Kidney (tissue), 14 donors: ENCODE measurements around the gene APCS. TPM values are rescaled to one million over a fixed set of nuclear protein-coding genes. Genes with fewer than 3 reads are reported as not detected.

Experiments
- DNase-seq, 5 donors: peaks; one replicate each; pipeline ENCODE4 v3.0.0-alpha.2; 2013 to 2020
- FAIRE-seq: peaks from 2 replicates; lab custom pipeline; 2012; peaks lifted over from hg19 to GRCh38; lab: Jason Lieb, UNC
- H3K27ac ChIP-seq, 2 donors: one replicate each; pipeline ENCODE4 v1.7.0; 2013; ENCODE audit warnings: low read depth in 2 of 2, low read length in 2 of 2, inconsistent platforms in 1 of 2
- H3K27me3 ChIP-seq: one replicate; pipeline ENCODE4 v1.7.1; 2013; ENCODE audit warnings: low read length, inconsistent platforms; ENCODE audit not compliant: control insufficient read depth, insufficient read depth
- H3K36me3 ChIP-seq, 3 donors: one replicate each; pipeline versions ENCODE4 v1.7.0 to v1.7.1; 2013; ENCODE audit warnings: low read length in 3 of 3, control low read depth in 1 of 3, inconsistent platforms in 1 of 3; ENCODE audit not compliant: insufficient read depth in 3 of 3, control insufficient read depth in 2 of 3
- H3K4me1 ChIP-seq, 3 donors: one replicate each; pipeline versions ENCODE4 v1.7.0 to v1.7.1; 2013; ENCODE audit warnings: low read length in 3 of 3, inconsistent platforms in 1 of 3, low read depth in 1 of 3; ENCODE audit not compliant: control insufficient read depth in 2 of 3, insufficient read depth in 2 of 3
- H3K4me3 ChIP-seq, 3 donors: one replicate each; pipeline versions ENCODE4 v1.7.0 to v1.8.1; 2013; ENCODE audit warnings: low read length in 3 of 3, control low read depth in 1 of 3, inconsistent platforms in 1 of 3
- H3K9ac ChIP-seq, 3 donors: one replicate each; pipeline versions ENCODE4 v1.7.0 to v1.7.1; 2013; ENCODE audit warnings: low read length in 3 of 3, control low read depth in 1 of 3, inconsistent platforms in 1 of 3
- H3K9me3 ChIP-seq, 3 donors: one replicate each; pipeline versions ENCODE4 v1.7.0 to v1.7.1; 2013; ENCODE audit warnings: low read length in 3 of 3, control low read depth in 1 of 3, inconsistent platforms in 1 of 3; ENCODE audit not compliant: control insufficient read depth in 2 of 3, insufficient read depth in 1 of 3
- CTCF ChIP-seq: IDR thresholded peaks from 3 replicates; pipeline ENCODE4 v1.5.1; 2012; ENCODE audit warnings: mild to moderate bottlenecking, moderate library complexity, borderline replicate concordance; ENCODE audit not compliant: insufficient read depth; ENCODE audit errors: extremely low read depth
- intact Hi-C: fragments of 100-400 bp; cut with DNase I; formaldehyde crosslinking; loops from one replicate; pipeline ENCODE4 v1.11.1; 2022
- polyA plus RNA-seq: library from polyadenylated mRNA; stranded (reverse); fragments of 350-450 nt; fragmentation: Illumina TruSeq; extraction: RNeasy Lipid Tissue Mini Kit (QIAGEN cat#74804); gene quantifications from one replicate; pipeline ENCODE4 v1.2.3, GENCODE V29; 2014; ENCODE audit warnings: low read depth, low replicate concordance; ENCODE audit not compliant: insufficient read depth
- total RNA-seq: library from RNA; stranded (reverse); fragmentation: NEBNext Ultra II Directional; extraction: Animal tissue kit (Norgen Biotek cat#: 25700); gene quantifications from one replicate; pipeline ENCODE4 v1.2.1, GENCODE V29; 2021
- donor health status: control.
- donor health status: control.
- donor health status: control.
- donor health status: control.
- donor health status: control.
- donor health status: DM: yes; HTN: yes; CAD: no.
- donor health status: Normal renal cell carcinoma (clear cell type).

Gene APCS
- total and polyA plus RNA-seq, 2 donors from 2014 or later: 1.5 TPM; not detected in 1

DNA sequence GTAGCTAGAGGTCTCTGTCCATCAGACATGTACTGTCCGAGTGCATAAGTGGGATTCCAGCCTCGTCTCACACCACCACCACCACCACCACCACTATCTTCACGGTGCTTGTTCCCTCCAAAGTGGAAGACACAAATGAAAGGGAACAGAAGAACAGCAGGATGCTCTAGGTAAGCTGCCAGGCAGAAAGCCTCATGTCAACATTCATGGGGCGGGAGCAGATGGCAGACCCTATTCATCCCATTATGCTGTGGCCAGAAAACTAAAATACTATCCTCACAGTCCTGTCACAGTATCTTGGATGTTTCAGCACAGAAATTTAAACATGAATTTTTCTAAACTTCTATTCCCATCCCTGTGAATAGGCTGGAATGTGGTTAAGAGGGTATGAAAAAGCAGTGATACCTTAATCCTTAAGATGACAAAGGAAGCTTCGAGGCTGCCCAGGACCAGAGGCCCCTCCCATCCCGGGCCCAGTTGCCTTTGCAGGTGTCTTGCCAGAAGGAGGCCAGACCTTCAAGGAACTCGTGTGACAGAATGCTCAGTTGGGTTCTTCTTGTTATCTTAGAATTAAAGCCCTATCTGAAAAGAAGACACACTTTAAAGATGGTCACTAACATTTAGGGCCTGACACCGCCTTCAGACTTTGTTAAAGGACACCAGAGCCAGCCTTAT is 24.7 kb downstream of the APCS start:
- TF ChIP-seq CTCF: no peak
- Histone ChIP-seq H3K9me3 (no peaks in the 10 kb centered on the region), H3K9ac (no peak overlapping the region), H3K36me3 (no peaks in the 10 kb centered on the region), H3K4me1 (no peaks in the 10 kb centered on the region), H3K27ac (no peak overlapping the region), H3K4me3 (no peak overlapping the region), H3K27me3 (no peaks in the 10 kb centered on the region)
- DNase-seq: no peak
- intact Hi-C loops: no loop called here
- FAIRE-seq: no peak

GRCh38 chr1:159632922-159633321 is 45.3 kb downstream of the APCS start:
- H3K4me1 ChIP-seq: no peaks in the 10 kb centered on the region
- intact Hi-C loops: no loop called here
- H3K4me3 ChIP-seq: no peak overlapping the region
- TF ChIP-seq CTCF: no peak
- FAIRE-seq (no peak), DNase-seq (no peak)
- no peak overlapping the region for H3K9ac ChIP-seq
- no peak overlapping the region for H3K27ac ChIP-seq
- no peaks in the 10 kb centered on the region for H3K9me3 ChIP-seq
- no peaks in the 10 kb centered on the region for H3K36me3 ChIP-seq
- no peaks in the 10 kb centered on the region for H3K27me3 ChIP-seq

Other genes starting within 250 kb of the APCS start
- gene OR10J4, start 155.6 kb upstream of the APCS start, total RNA-seq: not detected
- gene OR10J4, start 155.6 kb upstream of the APCS start, polyA plus RNA-seq: not detected
- gene OR10J1, start 148.1 kb upstream of the APCS start, total RNA-seq: not detected
- gene OR10J1, start 148.1 kb upstream of the APCS start, polyA plus RNA-seq: not detected
- not detected for gene OR10J5, start 51.8 kb upstream of the APCS start, total RNA-seq
- not detected for gene OR10J5, start 51.8 kb upstream of the APCS start, polyA plus RNA-seq
- gene CRP, start 126.8 kb downstream of the APCS start, total RNA-seq: not detected
- not detected for gene CRP, start 126.8 kb downstream of the APCS start, polyA plus RNA-seq
- gene DUSP23, start 193.1 kb downstream of the APCS start, total RNA-seq: 128 TPM
- gene DUSP23, start 193.1 kb downstream of the APCS start, polyA plus RNA-seq: 327 TPM
- gene FCRL6, start 214.5 kb downstream of the APCS start, total RNA-seq: 1.4 TPM
- 0.45 TPM for gene FCRL6, start 214.5 kb downstream of the APCS start, polyA plus RNA-seq
- gene SLAMF8, start 239.0 kb downstream of the APCS start, total RNA-seq: 12.0 TPM
- 1.8 TPM for gene SLAMF8, start 239.0 kb downstream of the APCS start, polyA plus RNA-seq